GM23338 (cell line): ENCODE measurements around the gene KCTD18. TPM values are rescaled to one million over a fixed set of nuclear protein-coding genes. Genes with fewer than 3 reads are reported as not detected.

Experiments
- ATAC-seq: fragments of 200-7000 bp; cut with Tn5 transposase; 3 replicates; pipeline ENCODE4 v1.9.1; 2020
- DNase-seq: peaks from one replicate; pipeline ENCODE4 v3.0.0-alpha.2; 2015; ENCODE audit warnings: low spot score
- H2AFZ ChIP-seq: fragments of 200-600 bp; sonication (generic); 2 replicates; pipeline ENCODE4 v1.8.0; 2016; ENCODE audit warnings: antibody characterized with exemption, mild to moderate bottlenecking, moderate library complexity
- H3F3A ChIP-seq: fragments of 200-600 bp; sonication (generic); replicated peaks from 2 replicates; pipeline ENCODE4 v1.8.0; 2017; ENCODE audit warnings: antibody characterized with exemption, mixed run types, low read depth
- H3K27ac ChIP-seq: fragments of 200-600 bp; sonication (generic); 2 replicates; pipeline ENCODE4 v1.6.1; 2016; ENCODE audit warnings: low read depth
- H3K27me3 ChIP-seq: fragments of 200-600 bp; sonication (generic); 2 replicates; pipeline ENCODE4 v1.8.0; 2016; ENCODE audit warnings: mild to moderate bottlenecking, mixed run types, moderate library complexity; ENCODE audit not compliant: insufficient read depth
- H3K36me3 ChIP-seq: fragments of 200-600 bp; sonication (generic); 2 replicates; pipeline ENCODE4 v1.8.0; 2016; ENCODE audit warnings: mild to moderate bottlenecking; ENCODE audit not compliant: insufficient read depth
- H3K4me1 ChIP-seq: fragments of 200-600 bp; sonication (generic); 2 replicates; pipeline ENCODE4 v1.8.0; 2016; ENCODE audit warnings: mild to moderate bottlenecking, moderate library complexity; ENCODE audit not compliant: insufficient read depth
- H3K4me2 ChIP-seq: fragments of 200-600 bp; sonication (generic); 2 replicates; pipeline ENCODE4 v1.7.1; 2017; ENCODE audit warnings: mixed run types
- H3K4me3 ChIP-seq: fragments of 200-600 bp; sonication (generic); 2 replicates; pipeline ENCODE4 v1.6.1; 2016; ENCODE audit warnings: mixed run types
- H3K79me2 ChIP-seq: fragments of 200-600 bp; sonication (generic); replicated peaks from 2 replicates; pipeline ENCODE4 v1.8.0; 2017; ENCODE audit warnings: mild to moderate bottlenecking; ENCODE audit not compliant: insufficient read depth
- H3K9me2 ChIP-seq: fragments of 200-600 bp; sonication (generic); 2 replicates; pipeline ENCODE4 v1.8.0; 2017; ENCODE audit not compliant: insufficient read depth
- H4K20me1 ChIP-seq: fragments of 200-600 bp; sonication (generic); replicated peaks from 2 replicates; pipeline ENCODE4 v1.8.0; 2017; ENCODE audit warnings: mild to moderate bottlenecking; ENCODE audit not compliant: insufficient read depth
- H3K27ac Mint-ChIP-seq: 2 replicates; pipeline ENCODE4 v1.8.0; 2020; ENCODE audit warnings: inconsistent platforms, mild to moderate bottlenecking, moderate library complexity, mixed read lengths
- H3K27me3 Mint-ChIP-seq: 3 replicates; pipeline ENCODE4 v1.8.0; 2022; ENCODE audit warnings: low read depth, mild to moderate bottlenecking, moderate library complexity, mixed read lengths, inconsistent platforms; ENCODE audit not compliant: insufficient read depth, poor library complexity
- H3K36me3 Mint-ChIP-seq: 3 replicates; pipeline ENCODE4 v1.8.0; 2021; ENCODE audit warnings: low read depth, mild to moderate bottlenecking, inconsistent platforms, moderate library complexity, mixed read lengths
- H3K4me1 Mint-ChIP-seq: 3 replicates; pipeline ENCODE4 v1.8.0; 2020; ENCODE audit warnings: mild to moderate bottlenecking, inconsistent platforms, mixed read lengths
- H3K4me3 Mint-ChIP-seq: 3 replicates; pipeline ENCODE4 v1.8.0; 2021; ENCODE audit warnings: moderate library complexity, mild to moderate bottlenecking, inconsistent platforms, mixed read lengths
- H3K9me3 Mint-ChIP-seq: 3 replicates; pipeline ENCODE4 v1.8.0; 2020; ENCODE audit warnings: moderate library complexity, mild to moderate bottlenecking, inconsistent platforms, mixed read lengths
- CREB1 ChIP-seq: fragments of 250-450 bp; sonication (Bioruptor Pico); IDR thresholded peaks from 2 replicates; pipeline ENCODE4 v1.5.0; 2020; ENCODE audit warnings: low read depth, mild to moderate bottlenecking, moderate library complexity
- CTCF ChIP-seq, 2 experiments: fragments of 200-600 bp in 1 of 2; sonication (generic) in 1 of 2; conservative IDR thresholded peaks; 2 replicates each; pipeline versions ENCODE4 v1.5.1 to v1.6.1; 2016 to 2017; ENCODE audit warnings: antibody characterized with exemption in 2 of 2, low read depth in 2 of 2, mild to moderate bottlenecking in 2 of 2, moderate library complexity in 1 of 2
- ETS1 ChIP-seq: IDR thresholded peaks from 2 replicates; pipeline ENCODE4 v1.6.1; 2016; ENCODE audit warnings: antibody characterized with exemption
- EZH2 ChIP-seq: fragments of 200-600 bp; sonication (generic); IDR thresholded peaks from one replicate; pipeline ENCODE4 v1.8.0; 2017; ENCODE audit warnings: antibody characterized with exemption, mild to moderate bottlenecking, low read depth; ENCODE audit not compliant: unreplicated experiment
- EZH2phosphoT487 ChIP-seq: fragments of 200-600 bp; sonication (generic); IDR thresholded peaks from one replicate; pipeline ENCODE4 v1.8.1; 2018; ENCODE audit warnings: antibody characterized with exemption; ENCODE audit not compliant: unreplicated experiment
- JUNB ChIP-seq: IDR thresholded peaks from one replicate; pipeline ENCODE4 v1.6.1; 2016; ENCODE audit warnings: antibody characterized with exemption; ENCODE audit not compliant: unreplicated experiment
- NANOG ChIP-seq: IDR thresholded peaks from 2 replicates; pipeline ENCODE4 v1.6.1; 2016; ENCODE audit warnings: antibody characterized with exemption, borderline replicate concordance
- POLR2AphosphoS5 ChIP-seq: IDR thresholded peaks from 2 replicates; pipeline ENCODE4 v1.6.1; 2016; ENCODE audit warnings: antibody characterized with exemption, low read depth
- REST ChIP-seq: IDR thresholded peaks from one replicate; pipeline ENCODE4 v1.6.1; 2018; ENCODE audit warnings: antibody characterized with exemption; ENCODE audit not compliant: unreplicated experiment
- STAT1 ChIP-seq: IDR thresholded peaks from one replicate; pipeline ENCODE4 v1.6.1; 2016; ENCODE audit warnings: antibody characterized with exemption; ENCODE audit not compliant: unreplicated experiment
- ZNF114 ChIP-seq: fragments of 250-450 bp; sonication (Bioruptor Pico); IDR thresholded peaks from 2 replicates; pipeline ENCODE4 v1.5.0; 2020; ENCODE audit warnings: mild to moderate bottlenecking, moderate library complexity
- ZNF331 ChIP-seq: fragments of 250-450 bp; sonication (Bioruptor Pico); IDR thresholded peaks from 2 replicates; pipeline ENCODE4 v1.5.0; 2020; ENCODE audit warnings: low read depth, mild to moderate bottlenecking, moderate library complexity
- ZNF462 ChIP-seq: fragments of 250-450 bp; sonication (Bioruptor Pico); IDR thresholded peaks from 2 replicates; pipeline ENCODE4 v1.5.0; 2020; ENCODE audit warnings: mild to moderate bottlenecking, moderate library complexity
- polyA plus RNA-seq: library from polyadenylated mRNA; unstranded; fragments of >200 nt; fragmentation: Nextera tagmentation; extraction: Ambion mirVana; gene quantifications from 2 replicates; pipeline ENCODE4 v1.2.1, GENCODE V29; 2016
- total RNA-seq: library from RNA; depleted of rRNA; stranded (reverse); fragments of >200 nt; shearing (Covaris generic); gene quantifications from 2 replicates; pipeline ENCODE4 v1.2.3, GENCODE V29; 2014

The KCTD18 gene
- total and polyA plus RNA-seq, 2 experiments from 2014 or later = 3.3 to 4.7 TPM

GRCh38 chr2:200455958-200456421 is 53.9 kb downstream of the KCTD18 start:
- Histone ChIP-seq H3K9me2 (no peaks in the 10 kb centered on the region), H3K4me3 (no peak overlapping the region), H3K27me3 (no peaks in the 10 kb centered on the region), H3K79me2 (no peaks in the 10 kb centered on the region; the same call in 1 of the 2 replicates), H3K27ac (no peak overlapping the region), H3K4me1 (peaks cover 7% of the 10 kb centered on the region), H3K4me2 (no peak overlapping the region), H3F3A (no peaks in the 10 kb centered on the region), H3K36me3 (peaks cover 29% of the 10 kb centered on the region), H2AFZ (no peak overlapping the region), H4K20me1 (peaks cover 6% of the 10 kb centered on the region; the same call in 1 of the 2 replicates)
- H3K4me3 Mint-ChIP-seq = no peak overlapping the region
- ATAC-seq (no peak), DNase-seq (no peak)
- no peak for TF ChIP-seq CTCF (conservative IDR thresholded peaks at IDR 0.05; ENCODE audit: low read depth in 2 of 2)
- no peak for TF ChIP-seq EZH2phosphoT487
- no peak for TF ChIP-seq POLR2AphosphoS5
- TF ChIP-seq JUNB = no peak
- no peak for TF ChIP-seq ZNF114
- no peak for TF ChIP-seq REST
- TF ChIP-seq NANOG = no peak
- no peak for TF ChIP-seq ZNF462 (CRISPR knock-in tag)
- TF ChIP-seq ETS1 = no peak
- no peak for TF ChIP-seq STAT1
- no peak for TF ChIP-seq ZNF331 (CRISPR knock-in tag)
- TF ChIP-seq EZH2 = no peak
- TF ChIP-seq CREB1 (CRISPR knock-in tag) = no peak
- peaks cover 35% of the 10 kb centered on the region for H3K36me3 Mint-ChIP-seq
- peaks cover 16% of the 10 kb centered on the region for H3K4me1 Mint-ChIP-seq
- no peaks in the 10 kb centered on the region for H3K9me3 Mint-ChIP-seq
- no peak overlapping the region for H3K27ac Mint-ChIP-seq
- H3K27me3 Mint-ChIP-seq = peaks cover 2% of the 10 kb centered on the region
